PC-9 (cell line): ENCODE measurements around the gene RRAS. TPM values are rescaled to one million over a fixed set of nuclear protein-coding genes. Genes with fewer than 3 reads are reported as not detected.

Source experiments
- BruUV-seq: library from RNA; stranded (reverse); fragments of 400-500 nt; replicated peaks from 2 replicates; lab custom pipeline; 2021; lab: Mats Ljungman, UMichigan
- CTCF ChIA-PET: fragments of 300-600 bp; sonication (Branson Sonifier 250); formaldehyde crosslinking; loops from one replicate; lab custom pipeline; 2022; ENCODE audit warnings: antibody characterized with exemption; lab: Charles Lee
- POLR2A ChIA-PET: fragments of 300-600 bp; sonication (Branson Sonifier 250); formaldehyde crosslinking; loops from one replicate; lab custom pipeline; 2022; ENCODE audit warnings: antibody characterized with exemption; ENCODE audit not compliant: unreplicated experiment; lab: Charles Lee
- DNase-seq, 2 experiments: peaks; one replicate each; pipeline versions ENCODE4 v3.0.0 to v3.0.0-alpha.2; 2015 to 2022; ENCODE audit warnings: mixed read lengths in 1 of 2
- H2AFZ ChIP-seq: fragments of 200-600 bp; sonication (generic); 2 replicates; pipeline ENCODE4 v1.8.1; 2017; ENCODE audit warnings: antibody characterized with exemption
- H3F3A ChIP-seq: fragments of 200-600 bp; sonication (generic); 2 replicates; pipeline ENCODE4 v1.8.1; 2017; ENCODE audit warnings: antibody characterized with exemption, mild to moderate bottlenecking, low read depth; ENCODE audit not compliant: insufficient read depth
- H3K27ac ChIP-seq: fragments of 200-600 bp; sonication (generic); 2 replicates; pipeline ENCODE4 v1.6.1; 2016; ENCODE audit warnings: mixed run types
- H3K27me3 ChIP-seq: fragments of 200-600 bp; sonication (generic); 2 replicates; pipeline ENCODE4 v1.6.1; 2016; ENCODE audit warnings: low read depth, mixed run types; ENCODE audit not compliant: insufficient read depth
- H3K36me3 ChIP-seq: fragments of 200-600 bp; sonication (generic); 2 replicates; pipeline ENCODE4 v1.6.1; 2016; ENCODE audit warnings: low read depth, mixed run types
- H3K4me1 ChIP-seq: fragments of 200-600 bp; sonication (generic); replicated peaks from 2 replicates; pipeline ENCODE4 v1.6.1; 2016; ENCODE audit warnings: mixed run types; ENCODE audit not compliant: insufficient read depth
- H3K4me2 ChIP-seq: fragments of 200-600 bp; sonication (generic); 2 replicates; pipeline ENCODE4 v1.6.1; 2017; ENCODE audit warnings: mixed run types
- H3K4me3 ChIP-seq: fragments of 200-600 bp; sonication (generic); 2 replicates; pipeline ENCODE4 v1.6.1; 2016; ENCODE audit warnings: mixed run types
- H3K79me2 ChIP-seq: fragments of 200-600 bp; sonication (generic); 2 replicates; pipeline ENCODE4 v1.6.1; 2017; ENCODE audit warnings: low read depth, mixed run types
- H3K9me2 ChIP-seq: fragments of 200-600 bp; sonication (generic); 2 replicates; pipeline ENCODE4 v1.8.1; 2017; ENCODE audit warnings: mild to moderate bottlenecking; ENCODE audit not compliant: insufficient read depth
- H3K9me3 ChIP-seq: fragments of 200-600 bp; sonication (generic); 2 replicates; pipeline ENCODE4 v1.8.1; 2016; ENCODE audit warnings: low read depth; ENCODE audit not compliant: insufficient read depth
- H4K20me1 ChIP-seq: fragments of 200-600 bp; sonication (generic); 2 replicates; pipeline ENCODE4 v1.8.1; 2017; ENCODE audit not compliant: insufficient read depth
- CTCF ChIP-seq: fragments of 200-600 bp; sonication (generic); conservative IDR thresholded peaks from 2 replicates; pipeline ENCODE4 v1.6.1; 2017; ENCODE audit warnings: mixed run types, antibody characterized with exemption, mild to moderate bottlenecking, moderate library complexity
- EZH2 ChIP-seq: fragments of 200-600 bp; sonication (generic); IDR thresholded peaks from 2 replicates; pipeline ENCODE4 v1.8.0; 2017; ENCODE audit warnings: antibody characterized with exemption, low read depth
- intact Hi-C: fragments of 100-400 bp; cut with micrococcal nuclease; formaldehyde crosslinking; loops from one replicate; pipeline ENCODE4 v1.10.0; 2022; ENCODE audit not compliant: unreplicated experiment
- total RNA-seq: library from RNA; stranded (reverse); gene quantifications from 2 replicates; pipeline ENCODE4 v1.2.3, GENCODE V29; 2021

The RRAS gene
- total RNA-seq, 1 experiment from 2014 or later: 36.6 TPM

GRCh38 chr19:49594157-49594992 lies 45.6 kb downstream of the RRAS start:
- CTCF ChIA-PET: no interaction called here
- POLR2A ChIA-PET: interaction anchor here (0.5 to 0.6 kb wide), 2 partner anchors 73 to 396 kb away, joined by 5 to 9 read pairs; no protein-coding TSS in a partner anchor
- Histone ChIP-seq H3K4me2 (peak overlapping the region; percentile 95), H3F3A (peaks cover 29% of the 10 kb centered on the region), H3K36me3 (0 out of 2 replicates have a peak, but pooled peaks cover 4% of the 10 kb centered on the region), H3K27me3 (no peaks in the 10 kb centered on the region), H2AFZ (no peak overlapping the region), H3K9me2 (no peaks in the 10 kb centered on the region), H3K27ac (no peak overlapping the region), H3K9me3 (no peaks in the 10 kb centered on the region), H3K79me2 (peaks cover 53% of the 10 kb centered on the region), H3K4me1 (peaks cover 9% of the 10 kb centered on the region; the same call in 1 of the 2 replicates), H3K4me3 (no peak overlapping the region), H4K20me1 (peaks cover 29% of the 10 kb centered on the region)
- intact Hi-C loops: no loop called here
- BruUV-seq: no TSS peak
- DNase-seq: peak in 1 of 2 experiments; percentile 21
- no peak for TF ChIP-seq EZH2
- TF ChIP-seq CTCF: no peak

- peak; percentile 87 to 94 for DNase-seq
- no peak for TF ChIP-seq EZH2
- TF ChIP-seq CTCF: no peak
- Histone ChIP-seq H3K27ac (no peak overlapping the region), H3K4me1 (peaks cover 9% of the 10 kb centered on the region; the same call in 1 of the 2 replicates), H4K20me1 (peaks cover 23% of the 10 kb centered on the region), H3K9me2 (no peaks in the 10 kb centered on the region), H3K79me2 (peaks cover 53% of the 10 kb centered on the region), H3K36me3 (0 out of 2 replicates have a peak, but pooled peaks cover 4% of the 10 kb centered on the region), H3K4me2 (peak overlapping the region; percentile 95), H3K4me3 (peak overlapping the region; percentile 89), H3K27me3 (no peaks in the 10 kb centered on the region), H3K9me3 (no peaks in the 10 kb centered on the region), H2AFZ (0 out of 2 replicates have a peak overlapping the region, but pooled peaks have one; percentile 20), H3F3A (peaks cover 37% of the 10 kb centered on the region)
- intact Hi-C loops: loop anchor here (2.0 kb wide), 1 partner anchor 71 kb away; the partner anchor contains the start of genes BCL2L12 and IRF3
- BruUV-seq: no TSS peak
- ChIA-PET POLR2A (interaction anchor here (0.5 to 1.7 kb wide), 7 partner anchors 13 to 395 kb away, joined by 5 to 70 read pairs (median 14); partner anchors contain the start of genes NOSIP, PRRG2, RRAS and SCAF1), CTCF (no interaction called here)
Measured at GRCh38 chr19:49593233-49594113, 46.5 kb downstream of the RRAS start.
